GM12875 (cell line): ENCODE data around the gene EXOG.

Experiments used
- H3K4me3 ChIP-seq: one replicate; pipeline ENCODE4 v1.5.1; 2011; ENCODE audit warnings: low read depth, low read length, control low read depth
- TF ChIP-seq, protein P1 (sequence below): IDR thresholded peaks from 2 replicates; pipeline ENCODE4 v1.5.1; 2011; ENCODE audit warnings: low read depth, mild to moderate bottlenecking, control low read depth, inconsistent platforms, low read length, moderate library complexity, borderline replicate concordance; ENCODE audit not compliant: insufficient read depth

Gene EXOG

DNA sequence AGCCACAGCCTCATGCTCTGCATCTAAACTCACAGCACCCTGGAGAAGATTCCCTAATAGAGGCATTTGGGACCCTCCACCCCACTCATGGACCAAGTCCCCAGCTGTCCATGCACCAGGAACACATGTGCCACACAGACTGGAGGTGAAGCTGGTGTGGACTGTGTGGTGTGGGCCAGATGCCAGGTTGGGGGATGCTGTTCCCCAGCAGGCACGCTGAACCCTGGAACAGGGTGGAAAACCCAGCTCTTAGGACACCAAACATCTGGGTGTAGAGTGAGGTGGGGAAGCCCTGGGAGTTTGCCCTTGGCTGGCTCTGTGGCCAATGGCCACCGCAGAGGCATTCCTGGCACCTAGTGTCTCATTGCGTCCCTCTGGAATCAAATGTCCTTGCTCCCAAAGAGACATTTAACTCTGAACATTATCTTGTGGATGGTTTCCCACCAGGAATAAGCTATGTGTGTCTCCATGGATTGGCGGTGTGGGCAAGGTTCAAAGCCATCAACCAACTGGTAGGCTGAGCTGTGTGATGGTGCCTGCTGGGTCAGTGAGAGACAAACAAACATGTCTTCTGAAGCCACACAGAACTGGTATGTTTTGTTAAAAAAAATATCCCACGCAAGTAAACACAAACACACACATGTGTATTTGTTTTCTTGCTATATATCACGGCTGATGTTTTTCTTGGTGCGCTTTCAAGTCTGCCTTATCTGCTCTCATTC is 65.0 kb downstream of the EXOG start:
- no peak overlapping the region for H3K4me3 ChIP-seq
- TF ChIP-seq, protein P1, sequence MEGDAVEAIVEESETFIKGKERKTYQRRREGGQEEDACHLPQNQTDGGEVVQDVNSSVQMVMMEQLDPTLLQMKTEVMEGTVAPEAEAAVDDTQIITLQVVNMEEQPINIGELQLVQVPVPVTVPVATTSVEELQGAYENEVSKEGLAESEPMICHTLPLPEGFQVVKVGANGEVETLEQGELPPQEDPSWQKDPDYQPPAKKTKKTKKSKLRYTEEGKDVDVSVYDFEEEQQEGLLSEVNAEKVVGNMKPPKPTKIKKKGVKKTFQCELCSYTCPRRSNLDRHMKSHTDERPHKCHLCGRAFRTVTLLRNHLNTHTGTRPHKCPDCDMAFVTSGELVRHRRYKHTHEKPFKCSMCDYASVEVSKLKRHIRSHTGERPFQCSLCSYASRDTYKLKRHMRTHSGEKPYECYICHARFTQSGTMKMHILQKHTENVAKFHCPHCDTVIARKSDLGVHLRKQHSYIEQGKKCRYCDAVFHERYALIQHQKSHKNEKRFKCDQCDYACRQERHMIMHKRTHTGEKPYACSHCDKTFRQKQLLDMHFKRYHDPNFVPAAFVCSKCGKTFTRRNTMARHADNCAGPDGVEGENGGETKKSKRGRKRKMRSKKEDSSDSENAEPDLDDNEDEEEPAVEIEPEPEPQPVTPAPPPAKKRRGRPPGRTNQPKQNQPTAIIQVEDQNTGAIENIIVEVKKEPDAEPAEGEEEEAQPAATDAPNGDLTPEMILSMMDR = no peak

DNA sequence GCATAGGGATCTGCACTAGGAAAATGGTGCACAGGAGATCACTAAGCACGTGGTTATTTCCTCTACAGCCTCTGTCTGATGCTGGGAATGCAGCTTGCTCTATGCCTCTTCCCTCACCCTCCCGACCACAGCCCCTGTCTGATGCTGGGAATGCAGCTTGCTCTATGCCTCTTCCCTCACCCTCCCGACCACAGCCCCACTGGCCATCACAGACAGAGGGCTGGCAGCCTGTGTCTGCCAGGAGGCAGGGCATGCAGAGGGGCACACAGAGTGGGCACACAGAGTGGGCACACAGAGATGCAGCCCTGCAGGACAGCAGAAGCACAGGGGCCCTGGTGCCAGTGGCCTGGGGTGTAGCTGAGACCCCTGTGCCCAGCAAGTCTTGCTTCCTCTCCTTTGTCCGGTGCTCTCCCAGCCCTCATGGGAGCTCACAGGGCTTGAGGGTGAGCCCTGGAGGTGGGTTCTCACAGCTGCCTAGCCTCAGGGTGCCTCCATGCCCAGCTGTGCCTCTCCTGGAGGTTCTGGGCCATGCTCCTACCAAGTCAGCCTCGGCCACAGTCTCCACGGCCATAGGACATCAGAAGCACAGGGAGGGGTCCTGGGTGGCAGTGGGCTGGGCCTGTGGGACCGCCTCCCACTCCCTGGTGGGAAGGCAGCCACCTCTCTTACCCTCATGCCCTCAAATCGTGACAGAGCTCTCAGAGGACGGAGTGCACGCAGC is 65.8 kb downstream of the EXOG start:
- H3K4me3 ChIP-seq = no peak overlapping the region
- TF ChIP-seq, protein P1 = no peak

DNA sequence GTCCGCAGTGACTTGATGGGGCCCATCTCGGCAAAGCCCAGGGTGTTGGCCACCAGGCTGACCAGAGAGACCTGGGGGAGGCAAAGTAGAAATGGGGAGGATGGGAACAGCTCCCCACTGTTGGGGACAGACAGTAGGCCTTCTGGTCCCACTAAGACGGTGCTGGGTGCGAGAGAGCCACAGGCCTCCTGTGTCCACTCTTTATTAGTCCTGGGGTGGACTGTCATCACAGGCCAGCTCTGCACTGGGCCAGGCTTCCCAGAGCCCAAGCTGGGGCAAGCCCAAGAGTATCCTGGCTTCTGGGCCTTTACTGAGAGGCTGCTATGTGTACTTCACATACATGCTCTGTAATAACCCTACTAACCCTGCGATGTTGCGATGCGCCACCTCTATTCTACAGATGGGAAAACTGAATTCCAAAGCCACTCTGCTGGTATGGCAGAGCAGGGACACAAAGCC is 66.4 kb downstream of the EXOG start:
- TF ChIP-seq, protein P1 = no peak
- no peak overlapping the region for H3K4me3 ChIP-seq

DNA sequence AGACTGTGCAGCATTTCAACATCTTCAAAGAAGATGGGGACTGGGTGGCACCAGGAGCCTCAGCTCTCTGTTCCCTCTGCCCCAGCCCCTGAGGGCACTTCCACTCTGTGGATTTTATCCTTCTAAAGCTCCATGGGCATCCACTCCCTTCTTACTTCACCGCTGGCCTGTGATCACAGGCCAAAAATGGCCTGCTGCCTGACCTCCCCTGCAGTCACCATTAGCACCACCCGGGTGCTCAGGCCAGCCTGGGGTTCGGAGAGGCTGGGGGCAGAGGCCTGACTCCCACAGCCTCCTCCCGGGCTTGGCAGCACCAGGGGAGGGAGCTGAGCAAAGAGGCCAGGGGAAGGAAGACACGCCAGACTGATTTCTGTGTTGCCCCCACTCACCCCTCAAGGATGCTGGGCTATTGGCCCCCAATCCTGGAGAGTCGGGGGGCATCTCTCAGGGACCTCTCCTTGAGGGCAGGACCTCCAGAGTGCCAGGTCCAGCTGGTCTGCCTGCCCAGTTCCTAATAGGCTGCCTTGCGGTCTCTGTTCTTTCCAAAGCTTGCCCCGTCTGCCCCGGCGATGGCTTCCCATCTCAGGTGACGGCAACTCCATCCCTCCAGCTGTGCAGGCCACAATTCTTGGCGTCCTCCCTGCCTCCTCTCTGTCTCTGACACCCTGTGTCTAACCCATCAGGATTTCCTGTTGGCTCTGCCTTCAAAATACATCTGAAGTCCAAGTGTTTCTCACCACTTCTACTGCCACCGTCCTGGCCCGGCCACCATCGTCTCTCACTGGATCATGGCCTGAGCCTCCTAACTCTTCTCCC is 67.1 kb downstream of the EXOG start:
- TF ChIP-seq, protein P1 = no peak
- H3K4me3 ChIP-seq = no peak overlapping the region

DNA sequence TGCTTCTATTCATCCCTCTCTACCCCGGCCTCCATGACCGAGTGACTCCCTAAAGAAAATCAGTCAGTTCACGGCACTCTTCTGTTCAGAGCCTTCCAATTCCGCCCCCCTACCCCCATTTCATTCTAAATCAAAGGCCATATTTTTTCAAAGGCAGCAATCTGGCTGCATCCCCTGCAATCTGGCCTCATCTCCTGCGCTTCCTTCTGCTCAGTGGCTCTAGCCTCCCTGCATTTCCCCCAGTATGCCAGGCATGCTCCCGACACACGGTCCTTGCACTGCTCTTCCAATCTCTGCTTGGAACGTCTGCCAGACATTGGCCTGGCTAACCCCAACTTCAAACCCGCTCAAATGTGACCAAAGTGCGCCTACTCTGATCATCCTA is 67.7 kb downstream of the EXOG start:
- TF ChIP-seq, protein P1 = no peak
- no peak overlapping the region for H3K4me3 ChIP-seq

DNA sequence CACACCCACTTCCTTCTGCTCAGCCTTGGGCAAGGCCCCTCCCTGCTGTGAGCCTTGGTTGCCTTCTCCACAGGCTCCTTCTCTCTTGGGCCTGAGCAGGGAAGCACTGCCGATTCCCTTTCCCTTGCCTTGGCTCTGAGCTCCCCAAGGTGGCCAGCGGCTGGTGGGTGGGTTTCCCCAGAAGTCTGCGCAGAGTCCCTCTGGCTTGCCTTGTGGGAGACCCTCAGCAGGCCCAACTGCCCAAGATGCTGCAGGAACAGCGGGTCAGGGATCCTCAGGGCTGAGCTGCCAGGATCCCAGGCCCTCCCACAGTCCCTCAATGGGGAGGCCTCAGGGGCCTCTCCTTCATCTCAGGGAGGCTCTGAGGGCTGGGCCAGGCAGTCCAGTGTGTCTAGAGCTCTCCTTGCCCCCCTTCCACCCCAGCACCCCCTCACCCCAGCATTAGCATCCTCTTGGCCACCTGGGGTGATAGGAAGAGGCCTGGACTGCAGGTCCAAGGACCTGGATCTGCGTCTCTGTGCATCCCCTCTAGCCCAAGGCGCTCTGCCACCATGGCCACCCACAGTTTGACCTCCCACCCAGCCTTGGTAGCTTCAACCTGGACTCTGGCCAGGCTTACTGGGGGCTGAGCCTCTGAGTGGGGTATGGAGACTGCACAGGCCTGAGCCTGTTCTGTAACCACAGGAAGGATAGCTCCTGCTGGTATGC is 68.6 kb downstream of the EXOG start:
- no peak overlapping the region for H3K4me3 ChIP-seq
- TF ChIP-seq, protein P1 = no peak
